NOMO-1 treated with dmso at 0.1 percent for 144 hours (cell line): Measurements from ENCODE around the gene CFAP97D2.
"Not testable (repeated sequence)": the region's sequence is repeated elsewhere in the genome, so short reads cannot be mapped to it uniquely, and the experiment has no call there.

Source experiments
- DNase-seq: peaks from one replicate; lab custom pipeline; 2025; ENCODE audit not compliant: unreplicated experiment; lab: John Stamatoyannopoulos, UW

The CFAP97D2 gene

DNA sequence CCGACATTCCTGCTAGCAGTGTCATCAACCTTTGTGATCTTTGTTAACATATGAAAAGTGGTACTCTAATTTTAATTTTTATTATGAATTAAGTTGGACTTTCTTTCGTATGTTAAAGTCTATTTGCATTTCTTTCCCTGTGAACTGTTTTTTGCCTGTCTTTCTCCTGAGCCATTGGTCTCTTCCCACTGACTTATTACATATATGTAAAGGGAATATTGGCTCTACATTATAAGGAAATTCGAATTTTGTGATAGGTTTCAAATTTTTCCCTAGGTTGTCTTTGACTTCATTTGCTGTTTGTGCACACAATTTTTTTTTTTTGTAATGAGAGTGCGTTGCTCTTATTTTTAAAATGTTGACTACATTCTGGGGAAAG is 55.2 kb downstream of the CFAP97D2 start:
- DNase-seq: no peak

GRCh38 chr13:114234645-114235421 is 55.8 kb downstream of the CFAP97D2 start, which contains the start of gene CDC16:
CDC16 (plus strand) TSS chr13:114234897; CDS start chr13:114235085, 188 bp downstream.
- peak; percentile 82 for DNase-seq

GRCh38 chr13:114235697-114236096 is 56.6 kb downstream of the CFAP97D2 start:
- no peak for DNase-seq

DNA sequence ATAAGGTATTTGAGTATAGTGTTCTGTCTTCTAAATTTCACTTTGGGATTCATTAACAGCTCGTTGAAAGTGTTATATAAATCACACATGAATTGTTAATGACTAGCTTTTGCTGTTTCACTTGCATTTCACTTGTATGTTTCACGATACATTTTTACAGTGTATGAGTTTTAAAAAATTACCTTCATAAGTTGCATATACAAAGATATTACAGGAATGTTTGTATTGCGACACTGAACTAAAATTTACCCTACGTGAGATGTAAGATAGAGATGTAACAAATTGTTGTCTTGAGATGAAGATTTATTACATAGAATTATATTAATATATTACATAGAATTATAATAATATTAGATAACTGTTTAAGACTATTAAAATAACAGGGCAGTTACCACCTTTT is 57.2 kb downstream of the CFAP97D2 start:
- DNase-seq: no peak

DNA sequence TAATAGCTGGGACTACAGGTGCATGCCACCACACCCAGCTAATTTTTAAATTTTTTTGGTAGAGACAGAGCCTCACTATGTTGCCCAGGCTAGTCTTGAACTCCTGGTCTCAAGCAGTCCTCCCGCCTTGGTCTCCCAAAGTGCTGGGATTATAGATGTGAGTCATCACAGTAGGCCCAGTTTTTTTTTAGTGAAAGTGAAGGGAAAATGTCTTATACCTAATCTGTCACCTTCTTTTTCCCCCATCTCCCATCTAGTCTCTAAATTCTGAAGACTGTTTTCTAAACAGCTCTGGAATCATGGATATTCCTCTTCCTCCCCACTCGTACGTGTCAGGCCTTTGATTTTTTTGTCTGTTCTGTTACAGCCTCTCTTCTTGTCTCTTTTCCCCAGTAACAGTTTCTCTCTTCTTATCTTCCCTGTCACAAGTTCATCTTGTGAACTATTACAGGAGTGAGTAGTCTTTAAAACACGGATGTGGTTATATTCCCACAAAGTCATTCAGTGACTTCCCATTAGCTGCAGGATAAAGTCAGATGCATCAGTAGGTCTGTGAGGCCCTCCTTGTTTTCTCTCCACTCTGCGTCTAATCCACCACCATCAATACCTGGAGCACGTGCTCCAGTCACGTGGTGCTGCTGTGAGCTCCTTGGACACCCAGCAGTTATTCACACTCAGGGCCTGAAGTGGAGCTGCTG is 58.5 kb downstream of the CFAP97D2 start:
- DNase-seq: no peak

DNA sequence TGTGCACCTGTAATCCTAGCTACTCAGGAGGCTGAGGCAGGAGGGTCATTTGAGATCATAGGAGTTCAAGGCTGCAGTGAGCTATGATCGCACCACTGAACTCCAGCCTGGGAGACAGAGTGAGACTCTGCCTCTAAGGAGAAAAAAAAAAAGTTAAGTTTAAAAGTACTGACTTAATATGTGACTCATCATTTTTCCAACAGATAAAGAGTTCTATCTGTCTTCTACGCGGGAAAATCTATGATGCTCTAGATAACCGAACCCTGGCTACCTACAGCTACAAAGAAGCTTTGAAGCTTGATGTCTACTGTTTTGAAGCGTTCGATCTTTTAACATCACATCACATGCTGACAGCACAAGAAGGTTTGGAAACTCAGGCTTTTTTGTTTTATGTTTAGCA is 62.9 kb downstream of the CFAP97D2 start:
- DNase-seq: no peak

DNA sequence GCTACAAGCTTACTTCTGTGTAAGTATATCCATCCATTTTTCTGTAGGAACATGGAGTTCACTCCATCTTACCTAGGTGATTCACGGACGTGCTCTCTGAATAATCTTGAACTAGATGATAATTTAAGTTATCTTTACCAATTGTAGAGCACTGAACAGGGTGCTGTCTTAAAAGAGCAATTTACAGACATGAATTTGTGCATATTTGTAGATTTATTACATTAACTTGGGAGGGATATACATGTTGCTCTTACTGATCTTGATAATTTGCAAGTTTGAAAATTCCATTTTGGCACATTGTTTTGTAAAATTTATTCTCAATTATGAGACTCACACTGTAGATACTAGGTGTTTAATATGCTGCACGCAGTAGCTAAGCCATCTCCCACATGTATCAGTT is 64.9 kb downstream of the CFAP97D2 start:
- no peak for DNase-seq

DNA sequence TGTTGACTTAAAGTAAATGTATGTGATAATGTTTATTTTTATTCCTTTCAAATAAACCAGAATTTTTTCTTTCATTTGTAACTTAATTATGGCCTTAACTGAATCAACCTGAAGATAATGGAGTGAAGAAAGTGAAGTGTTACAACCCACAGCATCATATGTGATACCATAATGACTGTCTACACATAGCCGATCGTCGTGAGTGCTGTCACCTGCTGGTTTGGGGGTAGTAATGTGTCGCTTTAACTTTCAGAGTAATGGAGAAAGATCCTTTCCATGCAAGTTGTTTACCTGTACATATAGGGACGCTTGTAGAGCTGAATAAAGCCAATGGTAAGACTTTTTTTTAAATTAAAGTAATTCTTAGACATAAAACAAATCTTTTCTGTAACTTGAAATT is 65.6 kb downstream of the CFAP97D2 start:
- no peak for DNase-seq

DNA sequence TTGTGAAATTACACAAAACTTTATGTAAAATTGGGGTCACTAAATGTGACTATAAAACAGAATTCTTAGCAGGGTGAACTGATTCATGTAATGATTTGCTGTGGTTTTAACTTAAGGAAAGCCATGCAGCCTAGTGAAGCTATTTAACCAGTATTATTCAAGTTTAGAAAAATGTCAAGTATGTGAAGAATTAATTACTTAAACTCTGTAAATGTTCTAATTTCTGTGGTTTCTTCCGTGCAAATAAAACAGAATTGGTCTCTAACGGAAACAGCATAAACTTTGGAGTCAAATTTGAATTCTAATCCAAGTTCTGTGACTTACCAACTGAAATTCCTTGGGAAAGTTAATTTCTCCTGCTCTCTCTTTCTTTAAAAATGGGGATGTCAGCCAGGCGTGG is 69.0 kb downstream of the CFAP97D2 start:
- no peak for DNase-seq

DNA sequence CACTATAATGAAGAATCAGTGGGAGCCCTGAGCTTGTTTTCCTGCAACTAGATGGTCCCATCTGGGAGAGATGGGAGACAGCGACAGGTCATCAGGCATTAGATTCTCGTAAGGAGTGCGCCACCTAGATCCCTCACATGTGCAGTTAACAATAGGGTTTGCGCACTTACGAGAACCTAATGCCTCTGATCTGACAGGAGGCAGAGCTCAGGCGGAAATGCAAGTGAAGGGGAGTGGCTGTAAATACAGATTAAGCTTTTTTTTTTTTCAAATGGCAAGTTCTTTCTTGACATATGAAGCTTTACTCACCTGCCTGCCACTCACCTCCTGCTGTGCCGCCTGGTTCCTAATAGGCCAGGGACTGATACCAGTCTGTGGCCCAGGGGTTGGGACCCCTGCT is 70.0 kb downstream of the CFAP97D2 start:
- no peak for DNase-seq

- not testable (repeated sequence) for DNase-seq
Observed at GRCh38 chr13:114251639-114252440, 72.8 kb downstream of the CFAP97D2 start.

- peak; percentile 24 for DNase-seq
Observed at GRCh38 chr13:114256547-114256946, 77.5 kb downstream of the CFAP97D2 start.

DNA sequence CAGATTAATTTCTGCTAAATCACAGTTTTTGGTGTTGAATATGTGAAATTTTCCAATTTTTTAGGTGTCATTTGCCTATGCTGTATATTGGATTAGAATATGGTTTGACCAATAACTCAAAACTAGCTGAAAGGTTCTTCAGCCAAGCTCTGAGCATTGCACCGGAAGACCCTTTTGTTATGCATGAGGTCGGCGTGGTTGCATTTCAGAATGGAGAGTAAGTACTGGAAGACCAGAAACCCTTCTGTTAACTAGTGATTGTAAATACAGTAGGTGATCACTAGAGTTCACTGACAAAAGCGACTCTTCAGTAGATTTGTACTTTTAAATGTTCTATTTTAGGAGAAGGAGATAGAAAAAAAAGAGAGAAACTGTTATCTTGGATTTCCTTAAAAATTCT is 78.0 kb downstream of the CFAP97D2 start:
- DNase-seq: no peak

- DNase-seq: no peak
Observed at GRCh38 chr13:114258589-114258988, 79.5 kb downstream of the CFAP97D2 start.

- no peak for DNase-seq
Observed at GRCh38 chr13:114259374-114259773, 80.3 kb downstream of the CFAP97D2 start.

DNA sequence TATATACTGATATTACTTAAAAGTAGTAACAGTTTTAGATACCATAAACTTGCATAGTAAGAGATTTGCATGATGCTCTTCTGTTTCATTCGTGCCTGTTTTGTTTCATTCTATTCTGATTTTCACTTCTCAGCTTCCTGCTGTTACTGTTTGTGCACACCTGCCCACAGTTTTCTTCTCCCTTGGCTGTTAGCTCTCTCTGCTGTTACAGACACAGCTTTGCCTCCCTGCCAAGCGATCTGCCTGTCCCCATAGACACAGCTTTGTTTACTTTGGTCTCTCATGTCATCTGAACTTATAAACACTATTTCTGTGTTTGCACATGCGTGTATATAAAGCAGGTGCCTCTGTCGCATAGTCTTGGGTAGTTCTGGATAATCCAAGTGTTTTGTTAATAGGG is 80.9 kb downstream of the CFAP97D2 start:
- no peak for DNase-seq

DNA sequence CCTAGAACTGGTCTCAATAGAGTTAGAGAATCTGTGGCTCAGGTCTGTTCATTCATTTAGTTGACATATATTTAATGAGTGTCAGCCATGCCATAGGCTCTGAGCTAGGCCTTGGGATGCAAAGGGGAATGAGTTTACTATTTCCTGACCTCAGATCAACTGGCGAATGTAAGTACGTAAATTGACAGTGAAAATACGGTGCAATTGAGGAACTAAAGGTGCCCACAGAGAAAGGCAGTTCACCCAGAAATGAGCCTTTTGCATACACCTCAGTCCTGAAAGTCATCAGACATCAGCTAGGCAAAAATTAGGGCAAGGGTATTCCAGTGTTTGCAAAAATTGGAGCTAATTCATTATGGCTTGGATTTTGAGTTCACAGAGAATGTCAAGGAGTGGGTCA is 81.8 kb downstream of the CFAP97D2 start:
- no peak for DNase-seq

GRCh38 chr13:114261328-114261965 is 82.4 kb downstream of the CFAP97D2 start:
- DNase-seq: no peak

DNA sequence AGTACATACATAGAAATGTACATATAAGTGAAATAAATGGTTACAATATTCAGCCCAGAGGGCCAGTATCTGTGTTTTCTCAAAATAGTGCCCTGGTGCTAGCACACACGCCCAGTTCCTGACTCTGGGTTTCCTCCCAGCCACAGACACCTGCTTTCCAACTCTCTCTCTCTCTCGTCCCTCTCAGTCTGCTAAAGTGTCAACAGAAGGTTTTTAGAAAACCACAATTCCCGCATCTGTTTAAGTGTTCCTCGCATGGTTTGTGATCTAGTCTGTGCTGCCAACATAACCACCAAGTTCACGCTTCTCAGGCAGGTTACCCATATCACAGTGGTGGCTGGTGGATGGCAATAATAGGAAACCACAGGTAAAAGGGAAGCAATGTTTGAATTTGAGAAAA is 84.5 kb downstream of the CFAP97D2 start:
- no peak for DNase-seq

GRCh38 chr13:114264313-114264712 is 85.3 kb downstream of the CFAP97D2 start:
- DNase-seq: not testable (repeated sequence)
